ENCODE measurements around the gene NFAT5. TPM values are rescaled to one million over a fixed set of nuclear protein-coding genes. Genes with fewer than 3 reads are reported as not detected.

Gene NFAT5
- total and polyA plus RNA-seq, 12 donors = 1.9 to 79.4 (median 50.7) TPM

- intact Hi-C loops (cut with DNase I) = loop anchor here (2.0 to 5.0 kb wide), 2 partner anchors 43 to 45 kb away; partner anchors contain the start of gene NOB1 (in 2 of the 2)
- TF ChIP-seq, protein P1, sequence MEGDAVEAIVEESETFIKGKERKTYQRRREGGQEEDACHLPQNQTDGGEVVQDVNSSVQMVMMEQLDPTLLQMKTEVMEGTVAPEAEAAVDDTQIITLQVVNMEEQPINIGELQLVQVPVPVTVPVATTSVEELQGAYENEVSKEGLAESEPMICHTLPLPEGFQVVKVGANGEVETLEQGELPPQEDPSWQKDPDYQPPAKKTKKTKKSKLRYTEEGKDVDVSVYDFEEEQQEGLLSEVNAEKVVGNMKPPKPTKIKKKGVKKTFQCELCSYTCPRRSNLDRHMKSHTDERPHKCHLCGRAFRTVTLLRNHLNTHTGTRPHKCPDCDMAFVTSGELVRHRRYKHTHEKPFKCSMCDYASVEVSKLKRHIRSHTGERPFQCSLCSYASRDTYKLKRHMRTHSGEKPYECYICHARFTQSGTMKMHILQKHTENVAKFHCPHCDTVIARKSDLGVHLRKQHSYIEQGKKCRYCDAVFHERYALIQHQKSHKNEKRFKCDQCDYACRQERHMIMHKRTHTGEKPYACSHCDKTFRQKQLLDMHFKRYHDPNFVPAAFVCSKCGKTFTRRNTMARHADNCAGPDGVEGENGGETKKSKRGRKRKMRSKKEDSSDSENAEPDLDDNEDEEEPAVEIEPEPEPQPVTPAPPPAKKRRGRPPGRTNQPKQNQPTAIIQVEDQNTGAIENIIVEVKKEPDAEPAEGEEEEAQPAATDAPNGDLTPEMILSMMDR (IDR thresholded peaks at IDR 0.05) = peak; percentile 68 to 90 (median 82)
- TF ChIP-seq POLR2A (IDR thresholded peaks at IDR 0.05) = no peak
- WGBS, 4 donors = 26 to 38% (median 31%) methylated on average over 5 of the region's 5 CpGs
- Histone ChIP-seq H3K4me3 (no peak overlapping the region), H3K9me3 (replicated peaks in 1 of 3) (no peaks in the 10 kb centered on the region), H3K27ac (peak overlapping the region in 3 of 5 donors; percentile 23 to 52 (median 39)), H3K36me3 (replicated peaks in 1 of 2) (peaks cover 0 to 25% of the 10 kb centered on the region in 2 donors), H3K4me1 (replicated peaks in 1 of 2) (peaks cover 0 to 6% of the 10 kb centered on the region in 2 donors), H3K27me3 (no peaks in the 10 kb centered on the region)
- DNase-seq = peak in 2 of 7 donors; percentile 13 to 43
Measured at GRCh38 chr16:69709456-69710084, 143.8 kb downstream of the NFAT5 start.

- peak in 6 of 7 donors; percentile 46 to 67 (median 56) for DNase-seq
- peaks cover 0 to 6% of the 10 kb centered on the region in 2 donors for H3K4me1 ChIP-seq (replicated peaks in 1 of 2)
- no peak for TF ChIP-seq POLR2A (IDR thresholded peaks at IDR 0.05)
- TF ChIP-seq, protein P1 (IDR thresholded peaks at IDR 0.05) = no peak
- H3K36me3 ChIP-seq (replicated peaks in 1 of 2) = peaks cover 0 to 38% of the 10 kb centered on the region in 2 donors
- WGBS, 4 donors = 67 to 80% (median 71%) methylated on average over 11 to 12 of the region's 12 CpGs
- H3K27ac ChIP-seq = peak overlapping the region in 2 of 5 donors; percentile 26 to 27
- H3K27me3 ChIP-seq = no peaks in the 10 kb centered on the region
- no peak overlapping the region for H3K4me3 ChIP-seq
- no peaks in the 10 kb centered on the region for H3K9me3 ChIP-seq (replicated peaks in 1 of 3)
- intact Hi-C loops (cut with DNase I) = loop anchor here (2.0 to 5.0 kb wide), 2 partner anchors 41 to 44 kb away; partner anchors contain the start of gene NOB1 (in 2 of the 2)
Measured at GRCh38 chr16:69711115-69711740, 145.5 kb downstream of the NFAT5 start.

GRCh38 chr16:69712277-69712676, 146.5 kb downstream of the NFAT5 start:
- Histone ChIP-seq H3K27me3 (no peaks in the 10 kb centered on the region), H3K4me1 (replicated peaks in 1 of 2) (peaks cover 0 to 6% of the 10 kb centered on the region in 2 donors), H3K36me3 (replicated peaks in 1 of 2) (peaks cover 0 to 41% of the 10 kb centered on the region in 2 donors), H3K27ac (peak overlapping the region in 1 of 5 donors; percentile 26), H3K9me3 (replicated peaks in 1 of 3) (no peaks in the 10 kb centered on the region), H3K4me3 (no peak overlapping the region)
- peak in 1 of 7 donors; percentile 42 for DNase-seq
- TF ChIP-seq, protein P1 (IDR thresholded peaks at IDR 0.05) = no peak
- no peak for TF ChIP-seq POLR2A (IDR thresholded peaks at IDR 0.05)
- WGBS, 4 donors = 73 to 77% (median 74%) methylated on average over 4 of the region's 4 CpGs
- intact Hi-C loops (cut with DNase I) = loop anchor here in 1 of 2 donors (5.0 kb wide), 1 partner anchor 40 kb away; the partner anchor contains the start of gene NOB1

DNA sequence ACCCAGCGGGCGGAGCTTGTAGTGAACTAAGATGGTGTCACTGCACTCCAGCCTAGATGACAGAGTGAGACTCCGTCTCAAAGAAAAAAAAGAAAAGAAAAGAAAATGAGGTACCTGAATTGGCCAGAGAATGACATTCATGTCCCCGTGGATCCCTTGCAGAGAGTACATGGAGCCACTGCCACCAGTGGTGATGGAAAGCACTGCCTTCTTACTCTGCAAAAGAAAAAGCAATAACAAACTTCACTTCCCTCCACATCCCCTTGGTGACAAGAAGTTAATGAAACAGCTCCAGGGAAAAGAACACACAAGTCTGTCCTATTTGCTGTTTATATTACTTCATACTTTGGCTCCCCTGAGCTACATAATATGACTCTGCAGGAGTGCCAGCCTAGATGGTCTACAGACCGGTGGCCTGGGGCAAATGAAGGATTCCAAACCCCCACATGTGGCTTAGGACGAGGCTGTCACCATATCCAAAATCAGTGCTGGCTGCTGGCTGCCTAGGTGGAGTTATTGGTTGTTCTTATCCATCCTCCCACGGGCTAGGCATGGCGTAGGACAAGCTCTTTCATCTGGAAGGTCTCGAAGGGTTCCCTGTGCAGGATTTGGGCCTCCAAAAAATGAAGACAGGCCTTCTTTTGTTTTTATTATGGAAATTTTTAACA, 147.3 kb downstream of the NFAT5 start:
- Histone ChIP-seq H3K4me3 (no peak overlapping the region), H3K4me1 (replicated peaks in 1 of 2) (peaks cover 0 to 6% of the 10 kb centered on the region in 2 donors), H3K27me3 (no peaks in the 10 kb centered on the region), H3K36me3 (replicated peaks in 1 of 2) (peaks cover 0 to 48% of the 10 kb centered on the region in 2 donors), H3K27ac (no peak overlapping the region), H3K9me3 (replicated peaks in 1 of 3) (no peaks in the 10 kb centered on the region)
- DNase-seq = peak in 1 of 7 donors; percentile 47
- intact Hi-C loops (cut with DNase I) = loop anchor here in 1 of 2 donors (5.0 kb wide), 1 partner anchor 39 kb away; the partner anchor contains the start of gene NOB1
- no peak for TF ChIP-seq POLR2A (IDR thresholded peaks at IDR 0.05)
- TF ChIP-seq, protein P1 (IDR thresholded peaks at IDR 0.05) = no peak
- 86 to 94% (median 92%) methylated on average over 9 of the region's 9 CpGs for WGBS, 4 donors
